BJ (cell line): Measurements from ENCODE around the gene CD6. TPM values are rescaled to one million over a fixed set of nuclear protein-coding genes. Genes with fewer than 3 reads are reported as not detected.

ENCODE experiments used
- CTCF ChIA-PET: fragments of 350-600 bp; formaldehyde crosslinking; extraction: SDS; loops from one replicate; lab custom pipeline; 2021; ENCODE audit warnings: antibody characterized with exemption, inconsistent platforms; lab: Yijun Ruan, JAX
- POLR2A ChIA-PET: fragments of 300-600 bp; sonication (Branson Sonifier 250); formaldehyde crosslinking; extraction: SDS; loops from one replicate; lab custom pipeline; 2021; ENCODE audit warnings: antibody characterized with exemption; lab: Charles Lee
- DNase-seq: peaks from one replicate; pipeline ENCODE4 v3.0.0-alpha.2; 2011; ENCODE audit warnings: low read depth
- H3K27me3 ChIP-seq: 2 replicates; pipeline ENCODE4 v1.6.0; 2011; ENCODE audit warnings: low read length; ENCODE audit not compliant: control insufficient read depth, insufficient read depth
- H3K36me3 ChIP-seq: 2 replicates; pipeline ENCODE4 v1.5.1; 2011; ENCODE audit warnings: low read length; ENCODE audit not compliant: control insufficient read depth, insufficient read depth
- H3K4me3 ChIP-seq: 2 replicates; pipeline ENCODE4 v1.5.1; 2011; ENCODE audit warnings: low read depth, mild to moderate bottlenecking, control low read depth, low read length
- CTCF ChIP-seq: IDR thresholded peaks from 2 replicates; pipeline ENCODE4 v1.5.1; 2011; ENCODE audit warnings: low read depth, mild to moderate bottlenecking, control low read depth, inconsistent platforms, low read length, moderate library complexity; ENCODE audit not compliant: insufficient read depth
- polyA plus RNA-seq: library from polyadenylated mRNA; depleted of rRNA; stranded (reverse); fragments of >200 nt; gene quantifications from 2 replicates; pipeline ENCODE4 v1.2.3, GENCODE V29; 2011

CD6 gene
- polyA plus RNA-seq, 1 experiment = not detected

GRCh38 chr11:60951904-60952741 lies 19.4 kb upstream of the CD6 start, which contains the start of gene SLC15A3:
TSS of gene SLC15A3 (minus strand) at chr11:60952176. CDS start at chr11:60951551, 625 bp downstream.
- no peak for TF ChIP-seq CTCF
- H3K27me3 ChIP-seq = peaks cover 1% of the 10 kb centered on the region; the same call in 1 of the 2 replicates
- POLR2A ChIA-PET = no interaction called here
- CTCF ChIA-PET = no interaction called here
- H3K36me3 ChIP-seq = no peaks in the 10 kb centered on the region
- DNase-seq = no peak
- H3K4me3 ChIP-seq = peak within 1 kb of the TSS; percentile 45

GRCh38 chr11:60952742-60953170 lies 18.7 kb upstream of the CD6 start:
- Histone ChIP-seq H3K27me3 (peaks cover 1% of the 10 kb centered on the region; the same call in 1 of the 2 replicates), H3K36me3 (no peaks in the 10 kb centered on the region), H3K4me3 (no peak overlapping the region)
- DNase-seq = no peak
- ChIA-PET POLR2A (no interaction called here), CTCF (interaction anchor here (2.3 kb wide), 1 partner anchor 235 kb away, joined by 6 read pairs; no protein-coding TSS in a partner anchor)
- no peak for TF ChIP-seq CTCF

GRCh38 chr11:60953781-60954180 lies 17.7 kb upstream of the CD6 start:
- peaks cover 1% of the 10 kb centered on the region; the same call in 1 of the 2 replicates for H3K27me3 ChIP-seq
- POLR2A ChIA-PET = no interaction called here
- CTCF ChIA-PET = interaction anchor here (2.3 kb wide), 1 partner anchor 234 kb away, joined by 6 read pairs; no protein-coding TSS in a partner anchor

GRCh38 chr11:60954421-60954820 lies 17.1 kb upstream of the CD6 start:
- Histone ChIP-seq H3K36me3 (no peaks in the 10 kb centered on the region), H3K27me3 (peaks cover 1% of the 10 kb centered on the region; the same call in 1 of the 2 replicates), H3K4me3 (no peak overlapping the region)
- CTCF ChIA-PET = interaction anchor here (1.7 to 2.3 kb wide), 2 partner anchors 15 to 233 kb away, joined by 6 read pairs; no protein-coding TSS in a partner anchor
- TF ChIP-seq CTCF = no peak
- no peak for DNase-seq
- POLR2A ChIA-PET = no interaction called here

More at GRCh38 chr11:60953781-60954180, 17.7 kb upstream of the CD6 start:
- no peak for TF ChIP-seq CTCF
- H3K4me3 ChIP-seq = no peak overlapping the region
- no peaks in the 10 kb centered on the region for H3K36me3 ChIP-seq
- no peak for DNase-seq

GRCh38 chr11:60955571-60955970 lies 15.9 kb upstream of the CD6 start:
- ChIA-PET CTCF (interaction anchor here (1.7 kb wide), 1 partner anchor 14 kb away, joined by 6 read pairs; no protein-coding TSS in a partner anchor), POLR2A (no interaction called here)
- DNase-seq = no peak
- no peak for TF ChIP-seq CTCF
- H3K36me3 ChIP-seq = no peaks in the 10 kb centered on the region
- H3K4me3 ChIP-seq = no peak overlapping the region
- H3K27me3 ChIP-seq = peaks cover 1% of the 10 kb centered on the region; the same call in 1 of the 2 replicates
